ENCODE measurements around the gene SLC9A8. TPM values are rescaled to one million over a fixed set of nuclear protein-coding genes. Genes with fewer than 3 reads are reported as not detected.

SLC9A8 gene
- total and polyA plus RNA-seq, 2 donors (not counting 1 experiment from before 2014, with no cell fraction given) = 17.8 to 29.7 TPM

- ChIA-PET CTCF (interaction anchor here (0.7 to 2.7 kb wide), 2 partner anchors 248 to 554 kb away, joined by 4 to 8 read pairs; no protein-coding TSS in a partner anchor), POLR2A (no interaction called here)
- peaks cover 8 to 48% of the 10 kb centered on the region in 2 experiments for H3K36me3 ChIP-seq (replicated peaks in 1 of 2; ENCODE audit: control extremely low read depth in 1 of 2, control insufficient read depth in 1 of 2, extremely low read depth in 1 of 2, insufficient read depth in 2 of 2, low read length in 1 of 2)
- intact Hi-C loops (cut with micrococcal nuclease) = no loop called here
- no peaks in the 10 kb centered on the region for H3K9me3 Mint-ChIP-seq (ENCODE audit: insufficient read depth)
- H3K27ac ChIP-seq (ENCODE audit: low read length in 2 of 2) = no peak overlapping the region
- no peak overlapping the region for H3K9ac ChIP-seq (ENCODE audit: low read length)
- no peaks in the 10 kb centered on the region for H3K27me3 ChIP-seq (replicated peaks in 1 of 4; ENCODE audit: control extremely low read depth in 1 of 4, control insufficient read depth in 3 of 4, insufficient read depth in 4 of 4, low read length in 3 of 4)
- no peaks in the 10 kb centered on the region for H3K4me1 Mint-ChIP-seq
- no peaks in the 10 kb centered on the region for H4K20me1 ChIP-seq (ENCODE audit: control insufficient read depth, insufficient read depth, low read length, poor library complexity, severe bottlenecking)
- TF ChIP-seq EZH2 (IDR thresholded peaks at IDR 0.05; ENCODE audit: borderline replicate concordance, insufficient read depth, low read depth, low read length, poor library complexity, severe bottlenecking) = no peak
- TF ChIP-seq, protein P1, sequence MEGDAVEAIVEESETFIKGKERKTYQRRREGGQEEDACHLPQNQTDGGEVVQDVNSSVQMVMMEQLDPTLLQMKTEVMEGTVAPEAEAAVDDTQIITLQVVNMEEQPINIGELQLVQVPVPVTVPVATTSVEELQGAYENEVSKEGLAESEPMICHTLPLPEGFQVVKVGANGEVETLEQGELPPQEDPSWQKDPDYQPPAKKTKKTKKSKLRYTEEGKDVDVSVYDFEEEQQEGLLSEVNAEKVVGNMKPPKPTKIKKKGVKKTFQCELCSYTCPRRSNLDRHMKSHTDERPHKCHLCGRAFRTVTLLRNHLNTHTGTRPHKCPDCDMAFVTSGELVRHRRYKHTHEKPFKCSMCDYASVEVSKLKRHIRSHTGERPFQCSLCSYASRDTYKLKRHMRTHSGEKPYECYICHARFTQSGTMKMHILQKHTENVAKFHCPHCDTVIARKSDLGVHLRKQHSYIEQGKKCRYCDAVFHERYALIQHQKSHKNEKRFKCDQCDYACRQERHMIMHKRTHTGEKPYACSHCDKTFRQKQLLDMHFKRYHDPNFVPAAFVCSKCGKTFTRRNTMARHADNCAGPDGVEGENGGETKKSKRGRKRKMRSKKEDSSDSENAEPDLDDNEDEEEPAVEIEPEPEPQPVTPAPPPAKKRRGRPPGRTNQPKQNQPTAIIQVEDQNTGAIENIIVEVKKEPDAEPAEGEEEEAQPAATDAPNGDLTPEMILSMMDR (IDR thresholded peaks at IDR 0.05) = no peak
- no peaks in the 10 kb centered on the region for H3K9me3 ChIP-seq (ENCODE audit: control extremely low read depth in 1 of 3, control insufficient read depth in 2 of 3, insufficient read depth in 1 of 3, low read length in 2 of 3)
- ATAC-seq (ENCODE audit: low read depth) (no peak), DNase-seq (no peak)
- no peaks in the 10 kb centered on the region for H3K79me2 ChIP-seq (ENCODE audit: control insufficient read depth, insufficient read depth, low read length)
- no peak overlapping the region for H3K4me3 ChIP-seq (ENCODE audit: control extremely low read depth in 1 of 5, extremely low read depth in 1 of 5, insufficient read depth in 1 of 5, low read depth in 2 of 5, low read length in 4 of 5)
- H2AFZ ChIP-seq (ENCODE audit: insufficient read depth, low read depth, low read length, poor library complexity, severe bottlenecking) = no peak overlapping the region
- no peak overlapping the region for H3K4me2 ChIP-seq (replicated peaks; ENCODE audit: low read depth, low read length, poor library complexity, severe bottlenecking)
- no peak overlapping the region for H3K4me3 Mint-ChIP-seq
- no peaks in the 10 kb centered on the region for H3K4me1 ChIP-seq (ENCODE audit: control insufficient read depth in 2 of 2, insufficient read depth in 2 of 2, low read length in 2 of 2)
- no CpG with 5 or more reads among the region's 3 CpGs for WGBS (ENCODE audit: insufficient coverage)
- no peak overlapping the region for H3K27ac Mint-ChIP-seq
- no peaks in the 10 kb centered on the region for H3K27me3 Mint-ChIP-seq
Measured at GRCh38 chr20:49856904-49857303, 44.3 kb downstream of the SLC9A8 start.

- Mint-ChIP-seq H3K27ac (no peak overlapping the region), H3K9me3 (ENCODE audit: insufficient read depth) (no peaks in the 10 kb centered on the region), H3K4me3 (no peak overlapping the region), H3K4me1 (no peaks in the 10 kb centered on the region), H3K27me3 (no peaks in the 10 kb centered on the region)
- no peaks in the 10 kb centered on the region for H3K79me2 ChIP-seq (ENCODE audit: control insufficient read depth, insufficient read depth, low read length)
- ChIA-PET CTCF (interaction anchor here (0.8 to 2.7 kb wide), 2 partner anchors 13 to 249 kb away, joined by 3 to 8 read pairs; no protein-coding TSS in a partner anchor), POLR2A (no interaction called here)
- no peaks in the 10 kb centered on the region for H3K9me3 ChIP-seq (ENCODE audit: control extremely low read depth in 1 of 3, control insufficient read depth in 2 of 3, insufficient read depth in 1 of 3, low read length in 2 of 3)
- H3K9ac ChIP-seq (ENCODE audit: low read length) = no peak overlapping the region
- H4K20me1 ChIP-seq (ENCODE audit: control insufficient read depth, insufficient read depth, low read length, poor library complexity, severe bottlenecking) = no peaks in the 10 kb centered on the region
- no peak overlapping the region for H3K4me3 ChIP-seq (ENCODE audit: control extremely low read depth in 1 of 5, extremely low read depth in 1 of 5, insufficient read depth in 1 of 5, low read depth in 2 of 5, low read length in 4 of 5)
- no peak for TF ChIP-seq EZH2 (IDR thresholded peaks at IDR 0.05; ENCODE audit: borderline replicate concordance, insufficient read depth, low read depth, low read length, poor library complexity, severe bottlenecking)
- TF ChIP-seq, protein P1 (IDR thresholded peaks at IDR 0.05) = no peak
- H3K4me2 ChIP-seq (replicated peaks; ENCODE audit: low read depth, low read length, poor library complexity, severe bottlenecking) = no peak overlapping the region
- no peak overlapping the region for H3K27ac ChIP-seq (ENCODE audit: low read length in 2 of 2)
- no peaks in the 10 kb centered on the region for H3K27me3 ChIP-seq (replicated peaks in 1 of 4; ENCODE audit: control extremely low read depth in 1 of 4, control insufficient read depth in 3 of 4, insufficient read depth in 4 of 4, low read length in 3 of 4)
- no peak for ATAC-seq (ENCODE audit: low read depth)
- DNase-seq = no peak
- WGBS (ENCODE audit: insufficient coverage) = no CpG with 5 or more reads among the region's 2 CpGs
- H3K4me1 ChIP-seq (ENCODE audit: control insufficient read depth in 2 of 2, insufficient read depth in 2 of 2, low read length in 2 of 2) = no peaks in the 10 kb centered on the region
- H2AFZ ChIP-seq (ENCODE audit: insufficient read depth, low read depth, low read length, poor library complexity, severe bottlenecking) = no peak overlapping the region
- peaks cover 12 to 50% of the 10 kb centered on the region in 2 experiments for H3K36me3 ChIP-seq (replicated peaks in 1 of 2; ENCODE audit: control extremely low read depth in 1 of 2, control insufficient read depth in 1 of 2, extremely low read depth in 1 of 2, insufficient read depth in 2 of 2, low read length in 1 of 2)
- intact Hi-C loops (cut with micrococcal nuclease) = no loop called here
Measured at GRCh38 chr20:49858076-49858585, 45.5 kb downstream of the SLC9A8 start.

All from B cell (primary cell).